ENCODE measurements around the gene LRG1.

LRG1 gene

GRCh38 chr19:4541114-4541805 is 1.4 kb upstream of the LRG1 start:
- Histone ChIP-seq H3K27me3 (ENCODE audit: control insufficient read depth, insufficient read depth, low read length) (peaks cover 4% of the 10 kb centered on the region), H3K9ac (ENCODE audit: low read length) (no peak overlapping the region), H3K4me1 (ENCODE audit: control insufficient read depth, insufficient read depth, low read length) (peaks cover 17% of the 10 kb centered on the region), H3K36me3 (ENCODE audit: control insufficient read depth, insufficient read depth, low read length) (no peaks in the 10 kb centered on the region), H3K4me3 (ENCODE audit: low read length) (no peak overlapping the region), H3K9me3 (ENCODE audit: control insufficient read depth, low read length) (no peaks in the 10 kb centered on the region)

DNA sequence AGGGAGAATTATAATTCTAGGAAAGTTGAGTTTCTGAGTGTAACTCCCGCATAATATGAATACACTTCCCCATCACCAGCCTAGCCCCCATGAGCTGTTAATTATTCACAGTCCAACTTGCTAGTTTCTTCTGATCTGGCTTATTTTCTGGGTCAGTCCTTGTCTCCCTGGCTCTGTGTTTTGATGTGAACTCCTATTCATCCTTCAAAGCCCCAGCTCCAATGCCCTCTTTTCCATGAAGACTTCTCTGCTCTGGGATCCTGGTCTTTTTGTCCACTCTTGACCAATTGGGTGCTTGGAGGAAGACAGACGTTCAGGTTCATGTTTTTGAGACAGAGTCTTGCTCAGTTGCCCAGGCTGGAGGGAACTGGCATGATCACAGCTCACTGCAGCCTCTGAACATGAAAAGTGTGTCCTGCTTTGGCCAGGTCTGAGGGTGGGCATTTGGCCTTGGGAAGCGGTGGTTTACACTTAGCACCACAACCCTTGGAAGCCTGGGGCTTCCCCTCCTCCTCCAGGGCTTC is 605 bp downstream of the LRG1 start:
- H3K9ac ChIP-seq (ENCODE audit: low read length) = peak overlapping the region; percentile 76
- H3K4me3 ChIP-seq (ENCODE audit: low read length) = peak overlapping the region; percentile 81
- H3K4me1 ChIP-seq (ENCODE audit: control insufficient read depth, insufficient read depth, low read length) = peaks cover 31% of the 10 kb centered on the region
- no peaks in the 10 kb centered on the region for H3K36me3 ChIP-seq (ENCODE audit: control insufficient read depth, insufficient read depth, low read length)
- H3K9me3 ChIP-seq (ENCODE audit: control insufficient read depth, low read length) = no peaks in the 10 kb centered on the region
- peaks cover 4% of the 10 kb centered on the region for H3K27me3 ChIP-seq (ENCODE audit: control insufficient read depth, insufficient read depth, low read length)

- H3K36me3 ChIP-seq (ENCODE audit: control insufficient read depth, insufficient read depth, low read length) = no peaks in the 10 kb centered on the region
- H3K9ac ChIP-seq (ENCODE audit: low read length) = no peak overlapping the region
- peaks cover 31% of the 10 kb centered on the region for H3K4me1 ChIP-seq (ENCODE audit: control insufficient read depth, insufficient read depth, low read length)
- no peaks in the 10 kb centered on the region for H3K9me3 ChIP-seq (ENCODE audit: control insufficient read depth, low read length)
- peaks cover 4% of the 10 kb centered on the region for H3K27me3 ChIP-seq (ENCODE audit: control insufficient read depth, insufficient read depth, low read length)
- H3K4me3 ChIP-seq (ENCODE audit: low read length) = no peak overlapping the region
Observed at GRCh38 chr19:4538601-4538954, 1.3 kb downstream of the LRG1 start.

DNA sequence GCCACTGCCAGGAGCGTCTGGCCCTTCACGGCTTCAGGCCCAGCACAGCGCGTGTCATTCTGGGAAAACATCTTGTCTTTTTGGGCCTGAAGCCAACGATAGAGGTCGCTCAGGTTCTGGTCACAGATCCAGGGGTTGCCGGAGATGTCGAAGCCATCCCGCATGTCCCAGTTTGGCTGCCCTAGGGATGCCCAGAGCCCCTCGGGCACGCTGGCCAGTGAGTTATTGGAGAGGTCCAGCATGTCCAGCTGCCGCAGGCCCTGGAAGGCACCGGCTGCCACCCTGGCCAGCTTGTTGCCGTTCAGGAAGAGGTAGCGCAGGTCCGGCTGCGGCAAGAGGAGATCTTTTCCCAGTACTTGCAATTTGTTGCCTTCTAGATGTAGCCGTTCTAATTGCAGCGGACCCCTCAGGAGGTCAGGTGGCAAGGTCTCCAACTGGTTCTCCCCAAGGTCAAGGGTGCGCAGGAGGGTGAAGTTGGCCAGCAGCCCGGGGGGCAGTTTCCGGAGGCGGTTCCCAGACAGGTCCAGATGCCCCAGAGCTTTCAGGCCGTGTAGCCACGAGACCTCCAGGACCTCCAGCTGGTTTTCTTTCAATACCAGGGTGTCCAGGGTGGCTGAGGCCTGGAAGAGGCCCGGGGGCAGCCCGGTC is 1.8 kb downstream of the LRG1 start:
- Histone ChIP-seq H3K4me3 (ENCODE audit: low read length) (no peak overlapping the region), H3K4me1 (ENCODE audit: control insufficient read depth, insufficient read depth, low read length) (peaks cover 31% of the 10 kb centered on the region), H3K36me3 (ENCODE audit: control insufficient read depth, insufficient read depth, low read length) (no peaks in the 10 kb centered on the region), H3K27me3 (ENCODE audit: control insufficient read depth, insufficient read depth, low read length) (peaks cover 4% of the 10 kb centered on the region), H3K9ac (ENCODE audit: low read length) (no peak overlapping the region), H3K9me3 (ENCODE audit: control insufficient read depth, low read length) (no peaks in the 10 kb centered on the region)

- Histone ChIP-seq H3K9ac (ENCODE audit: low read length) (no peak overlapping the region), H3K36me3 (ENCODE audit: control insufficient read depth, insufficient read depth, low read length) (no peaks in the 10 kb centered on the region), H3K4me3 (ENCODE audit: low read length) (no peak overlapping the region), H3K27me3 (ENCODE audit: control insufficient read depth, insufficient read depth, low read length) (peaks cover 4% of the 10 kb centered on the region), H3K9me3 (ENCODE audit: control insufficient read depth, low read length) (no peaks in the 10 kb centered on the region), H3K4me1 (ENCODE audit: control insufficient read depth, insufficient read depth, low read length) (peaks cover 31% of the 10 kb centered on the region)
Observed at GRCh38 chr19:4536798-4537197, 3.0 kb downstream of the LRG1 start.

- Histone ChIP-seq H3K9me3 (ENCODE audit: control insufficient read depth, low read length) (no peaks in the 10 kb centered on the region), H3K9ac (ENCODE audit: low read length) (peak within 1 kb of the TSS; percentile 39)
Observed at GRCh38 chr19:4534836-4535658, 4.8 kb downstream of the LRG1 start, which contains the start of gene PLIN5. PLIN5 (minus strand) TSS chr19:4535224; CDS start chr19:4534074, 1,150 bp downstream.

DNA sequence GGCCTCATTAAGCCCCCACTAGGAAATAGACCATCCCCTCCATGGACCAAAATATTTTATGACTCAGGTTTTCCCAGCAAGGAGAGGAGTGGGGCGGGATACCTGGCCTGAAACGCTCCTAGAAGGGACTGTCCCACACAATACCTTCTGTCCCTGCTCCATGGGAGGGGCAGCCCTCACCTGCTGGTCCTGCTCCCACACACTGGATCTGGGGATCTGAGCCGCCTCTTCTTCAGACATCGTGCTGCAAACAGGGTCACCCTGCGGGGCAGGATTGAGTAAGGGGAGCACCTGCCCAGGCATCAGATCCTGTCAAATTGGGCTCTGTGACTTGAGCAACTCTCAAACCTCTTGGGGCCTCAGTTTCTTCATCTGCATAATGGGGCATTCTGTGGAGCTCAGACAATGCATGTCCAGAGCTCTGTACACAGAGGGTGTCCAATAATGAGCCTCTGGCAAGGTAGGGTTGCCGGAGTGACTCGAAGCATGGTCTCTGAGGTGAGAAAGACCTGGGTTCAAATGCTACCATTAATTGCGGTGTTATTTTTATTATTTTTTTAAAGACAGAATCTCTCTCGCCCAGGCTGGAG is 5.9 kb downstream of the LRG1 start:
- Histone ChIP-seq H3K9ac (ENCODE audit: low read length) (no peak overlapping the region), H3K4me3 (ENCODE audit: low read length) (no peak overlapping the region), H3K4me1 (ENCODE audit: control insufficient read depth, insufficient read depth, low read length) (peaks cover 20% of the 10 kb centered on the region), H3K9me3 (ENCODE audit: control insufficient read depth, low read length) (no peaks in the 10 kb centered on the region), H3K36me3 (ENCODE audit: control insufficient read depth, insufficient read depth, low read length) (no peaks in the 10 kb centered on the region), H3K27me3 (ENCODE audit: control insufficient read depth, insufficient read depth, low read length) (peaks cover 4% of the 10 kb centered on the region)

More at GRCh38 chr19:4534836-4535658, 4.8 kb downstream of the LRG1 start, which contains the start of gene PLIN5:
- peaks cover 4% of the 10 kb centered on the region for H3K27me3 ChIP-seq (ENCODE audit: control insufficient read depth, insufficient read depth, low read length)
- H3K4me3 ChIP-seq (ENCODE audit: low read length) = no peak within 1 kb of the TSS
- H3K4me1 ChIP-seq (ENCODE audit: control insufficient read depth, insufficient read depth, low read length) = peaks cover 31% of the 10 kb centered on the region
- no peaks in the 10 kb centered on the region for H3K36me3 ChIP-seq (ENCODE audit: control insufficient read depth, insufficient read depth, low read length)

DNA sequence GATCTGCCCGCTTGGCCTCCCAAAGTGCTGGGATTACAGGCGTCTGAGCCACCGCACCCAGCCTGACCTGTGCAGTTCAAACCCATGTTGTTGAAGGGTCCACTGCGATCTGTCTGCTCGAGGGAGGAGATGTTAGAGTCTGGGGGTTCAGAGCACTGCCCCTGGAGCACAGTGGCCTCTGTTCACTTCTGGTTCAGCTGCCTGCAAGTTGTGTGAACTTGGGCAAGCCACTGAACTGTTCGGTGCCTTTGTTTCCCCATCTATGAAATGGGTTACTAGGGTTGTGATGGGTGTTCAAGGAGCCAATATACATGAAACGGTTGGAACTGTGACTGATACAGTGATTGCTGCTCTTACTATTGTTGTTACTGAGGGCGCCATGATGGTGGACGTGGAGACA is 6.5 kb downstream of the LRG1 start:
- H3K27me3 ChIP-seq (ENCODE audit: control insufficient read depth, insufficient read depth, low read length) = peaks cover 4% of the 10 kb centered on the region
- H3K9ac ChIP-seq (ENCODE audit: low read length) = no peak overlapping the region
- peaks cover 19% of the 10 kb centered on the region for H3K4me1 ChIP-seq (ENCODE audit: control insufficient read depth, insufficient read depth, low read length)
- no peaks in the 10 kb centered on the region for H3K9me3 ChIP-seq (ENCODE audit: control insufficient read depth, low read length)
- H3K4me3 ChIP-seq (ENCODE audit: low read length) = no peak overlapping the region
- H3K36me3 ChIP-seq (ENCODE audit: control insufficient read depth, insufficient read depth, low read length) = no peaks in the 10 kb centered on the region

DNA sequence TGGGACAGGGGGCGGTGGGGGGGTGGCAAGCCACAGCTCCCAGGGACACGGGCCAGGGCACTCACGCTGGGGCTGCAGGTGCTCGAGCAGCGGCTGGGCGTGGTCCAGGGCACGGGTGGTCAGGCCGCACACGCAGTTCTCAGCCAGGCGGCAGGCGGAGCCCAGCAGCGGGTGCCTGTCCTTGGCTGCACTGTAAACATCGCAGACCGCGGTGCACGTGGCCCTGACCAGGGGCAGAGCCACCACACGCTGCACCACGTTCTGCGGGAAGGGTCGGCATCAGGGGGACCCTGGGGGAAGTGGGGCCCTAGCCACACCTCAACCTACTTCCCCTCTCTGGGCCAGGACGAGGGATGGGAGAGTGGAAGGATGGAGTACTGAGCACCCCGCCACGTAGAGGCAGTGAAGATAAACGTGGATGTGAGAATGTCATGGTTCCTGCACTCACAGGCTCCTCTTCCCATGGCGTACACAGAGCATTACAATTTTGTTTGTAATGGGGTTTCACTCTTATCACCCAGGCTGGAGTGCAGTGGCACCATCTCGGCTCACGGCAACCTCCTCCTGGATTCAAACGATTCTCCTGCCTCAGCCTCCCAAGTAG is 8.2 kb downstream of the LRG1 start:
- peaks cover 15% of the 10 kb centered on the region for H3K4me1 ChIP-seq (ENCODE audit: control insufficient read depth, insufficient read depth, low read length)
- no peak overlapping the region for H3K4me3 ChIP-seq (ENCODE audit: low read length)
- H3K9me3 ChIP-seq (ENCODE audit: control insufficient read depth, low read length) = no peaks in the 10 kb centered on the region
- peaks cover 3% of the 10 kb centered on the region for H3K27me3 ChIP-seq (ENCODE audit: control insufficient read depth, insufficient read depth, low read length)
- no peak overlapping the region for H3K9ac ChIP-seq (ENCODE audit: low read length)
- no peaks in the 10 kb centered on the region for H3K36me3 ChIP-seq (ENCODE audit: control insufficient read depth, insufficient read depth, low read length)

DNA sequence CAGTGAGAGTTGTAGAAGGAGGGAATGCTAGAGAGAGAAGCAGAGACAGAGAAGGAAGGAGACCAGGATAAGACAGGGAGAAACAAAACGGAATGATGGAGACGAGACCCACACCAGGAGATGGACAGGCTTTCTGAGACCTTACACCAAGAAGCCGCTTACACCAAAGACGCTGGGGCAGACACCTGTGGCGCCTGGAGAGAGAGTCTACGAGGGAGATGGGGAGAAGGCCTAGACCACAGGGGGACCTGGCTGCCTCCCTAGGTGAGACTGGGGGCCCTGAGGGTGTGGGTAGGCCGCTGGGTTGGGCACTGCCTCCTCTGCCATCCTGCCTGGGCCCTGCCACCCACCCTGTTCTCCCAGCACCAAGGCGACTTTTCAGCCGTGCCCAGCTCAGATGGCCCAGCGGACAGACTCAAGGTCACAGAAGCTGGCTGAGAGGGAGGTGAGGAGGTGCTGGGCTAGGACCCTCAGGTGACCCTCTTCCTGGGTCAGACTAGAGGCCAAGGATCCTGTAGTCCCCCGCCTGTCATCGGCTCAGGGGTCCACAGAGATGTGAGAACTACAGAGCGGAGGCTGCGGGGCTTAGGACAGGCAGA is 9.8 kb downstream of the LRG1 start:
- Histone ChIP-seq H3K9me3 (ENCODE audit: control insufficient read depth, low read length) (no peaks in the 10 kb centered on the region), H3K27me3 (ENCODE audit: control insufficient read depth, insufficient read depth, low read length) (no peaks in the 10 kb centered on the region), H3K36me3 (ENCODE audit: control insufficient read depth, insufficient read depth, low read length) (no peaks in the 10 kb centered on the region), H3K4me3 (ENCODE audit: low read length) (no peak overlapping the region), H3K4me1 (ENCODE audit: control insufficient read depth, insufficient read depth, low read length) (peaks cover 6% of the 10 kb centered on the region), H3K9ac (ENCODE audit: low read length) (no peak overlapping the region)

- H3K36me3 ChIP-seq (ENCODE audit: control insufficient read depth, insufficient read depth, low read length) = no peaks in the 10 kb centered on the region
- no peak overlapping the region for H3K9ac ChIP-seq (ENCODE audit: low read length)
- no peaks in the 10 kb centered on the region for H3K27me3 ChIP-seq (ENCODE audit: control insufficient read depth, insufficient read depth, low read length)
- H3K4me1 ChIP-seq (ENCODE audit: control insufficient read depth, insufficient read depth, low read length) = no peaks in the 10 kb centered on the region
- no peaks in the 10 kb centered on the region for H3K9me3 ChIP-seq (ENCODE audit: control insufficient read depth, low read length)
- no peak overlapping the region for H3K4me3 ChIP-seq (ENCODE audit: low read length)
Observed at GRCh38 chr19:4528843-4529242, 11.0 kb downstream of the LRG1 start.

Data from mucosa of stomach (tissue), 1 donor.